ENCODE results near the gene CACNG3.
"Not testable (repeated sequence)": the region's sequence is repeated elsewhere in the genome, so short reads cannot be mapped to it uniquely, and the experiment has no call there.

Gene CACNG3

DNA sequence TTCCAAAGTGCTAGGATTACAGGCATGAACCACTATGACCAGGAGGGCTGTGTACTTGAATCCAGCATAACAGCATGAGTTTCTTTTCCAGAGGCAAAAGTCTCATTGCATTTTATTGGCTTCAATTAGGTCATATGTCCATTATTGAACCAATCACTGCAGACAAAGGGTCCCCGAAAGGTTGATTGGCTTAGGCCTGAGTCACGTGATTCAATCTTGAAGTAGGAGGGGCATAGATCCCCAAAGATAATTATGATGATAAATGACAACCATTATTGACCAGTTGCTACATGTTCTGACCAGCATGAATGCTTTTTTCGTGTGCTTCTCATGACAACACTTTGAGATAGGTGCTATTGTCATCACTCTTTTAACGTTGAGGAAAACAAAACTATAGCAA, 25.3 kb downstream of the CACNG3 start:
- DNase-seq = no peak

DNA sequence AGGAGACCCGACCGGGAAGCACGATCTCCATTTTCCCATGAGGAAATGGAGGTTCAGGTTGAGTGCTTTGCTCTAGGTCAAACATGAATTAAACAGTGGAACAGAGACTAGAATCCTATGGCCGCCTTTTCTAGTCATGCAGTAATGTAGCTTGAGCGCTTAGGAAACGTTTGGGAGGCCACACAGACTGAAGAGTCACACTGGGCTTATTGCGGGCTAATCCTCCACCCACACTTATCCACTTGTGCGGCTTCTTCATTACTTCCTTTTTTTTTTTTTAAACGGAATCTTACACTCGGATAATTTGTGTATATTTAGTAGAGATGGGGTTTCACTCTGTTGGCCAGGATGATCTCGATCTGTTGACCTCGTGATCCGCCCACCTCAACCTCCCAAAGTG, 26.0 kb downstream of the CACNG3 start:
- DNase-seq = no peak

DNA sequence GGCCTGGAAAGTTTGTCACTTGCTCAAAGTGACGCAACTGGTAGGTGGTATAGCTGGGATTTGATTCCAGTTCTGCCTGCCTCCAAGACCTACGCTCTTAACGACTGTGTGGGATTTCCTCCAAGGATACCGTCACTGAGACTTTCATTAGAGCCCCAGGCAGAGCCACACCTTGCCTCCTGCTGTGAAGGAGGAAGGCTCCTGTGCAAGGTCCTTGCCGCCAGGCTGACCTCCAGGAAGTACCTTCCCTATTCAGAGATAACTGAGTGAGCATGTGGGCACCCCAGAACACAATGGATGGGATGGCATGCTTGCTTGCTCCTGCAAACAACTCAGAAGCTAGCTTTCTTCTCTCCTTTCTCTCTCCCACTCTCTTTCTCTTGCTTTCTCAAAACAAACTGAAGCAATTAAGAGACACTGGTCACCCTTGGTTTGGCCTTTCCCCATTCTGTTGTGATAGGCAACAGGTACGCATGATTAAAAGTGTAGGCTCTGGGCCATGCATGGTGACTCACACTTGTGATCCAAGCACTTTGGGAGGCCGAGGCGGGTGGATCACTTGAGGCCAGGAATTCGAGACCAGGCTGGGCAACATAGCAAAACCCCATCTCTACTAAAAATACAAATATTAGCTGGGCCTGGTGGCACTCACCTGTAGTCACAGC, 30.7 kb downstream of the CACNG3 start:
- DNase-seq = no peak

DNA sequence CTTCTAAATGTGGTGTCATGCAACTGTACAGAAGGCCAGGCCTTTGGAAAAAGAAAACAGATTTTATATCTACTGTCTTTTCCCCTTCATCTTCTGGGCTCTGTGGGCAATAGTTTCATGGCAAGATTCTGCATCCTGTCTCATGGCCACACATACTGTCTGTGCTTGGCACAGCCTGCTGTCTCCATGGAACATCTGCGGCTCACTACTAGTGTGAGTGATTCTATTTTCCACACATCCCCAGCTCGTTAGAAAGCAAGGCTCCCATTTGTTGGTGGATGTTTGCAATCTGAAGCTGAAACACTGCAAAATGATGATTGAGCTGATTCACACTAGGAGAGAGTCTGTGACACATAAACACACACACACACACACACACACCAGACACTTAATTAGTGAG, 32.4 kb downstream of the CACNG3 start:
- no peak for DNase-seq

DNA sequence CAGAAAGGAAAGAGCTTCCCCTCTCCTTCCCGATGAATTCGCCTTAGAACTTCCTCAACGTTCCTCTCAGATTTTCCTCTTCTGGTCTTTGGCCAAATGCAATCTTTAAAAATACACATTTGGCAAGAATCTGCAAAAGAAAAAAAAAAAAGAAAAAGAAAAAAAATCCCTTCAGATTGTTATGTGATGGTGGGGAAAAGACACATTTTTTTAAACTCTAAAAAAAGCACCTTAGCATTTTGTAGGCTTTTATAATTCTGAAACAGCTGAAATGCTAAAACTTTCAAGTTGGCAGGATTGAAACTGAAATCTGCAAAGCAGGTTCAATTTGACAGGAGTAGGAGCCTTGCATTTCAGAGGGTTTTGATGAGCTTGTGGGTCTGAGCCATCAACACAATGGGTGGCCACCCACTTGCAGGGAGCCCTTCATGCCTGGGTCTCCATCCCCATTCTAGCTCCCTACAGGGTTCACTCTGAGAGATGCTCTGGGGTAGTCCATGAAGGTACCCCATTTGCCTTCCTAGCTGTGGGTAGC, 33.1 kb downstream of the CACNG3 start:
- DNase-seq = no peak

DNA sequence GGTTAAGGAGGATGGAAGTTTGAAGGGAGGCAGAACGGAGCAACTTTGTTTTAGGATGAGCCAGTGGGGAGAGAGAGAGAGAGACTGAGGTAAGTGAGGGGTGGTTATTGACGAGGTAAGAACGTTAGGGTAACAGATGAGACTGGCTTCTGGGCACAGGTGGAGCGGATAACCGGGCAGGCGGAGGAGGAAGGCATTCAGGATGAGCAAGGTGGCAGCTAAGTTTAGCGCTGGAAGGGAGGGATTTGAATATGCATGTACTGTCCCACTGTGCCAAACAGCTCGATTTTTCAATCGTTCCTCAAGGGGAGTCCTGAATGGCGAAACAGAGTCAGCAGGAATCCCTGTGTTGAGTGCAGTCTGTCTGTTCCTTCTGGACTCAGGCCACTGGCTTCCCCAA, 35.8 kb downstream of the CACNG3 start:
- no peak for DNase-seq

DNA sequence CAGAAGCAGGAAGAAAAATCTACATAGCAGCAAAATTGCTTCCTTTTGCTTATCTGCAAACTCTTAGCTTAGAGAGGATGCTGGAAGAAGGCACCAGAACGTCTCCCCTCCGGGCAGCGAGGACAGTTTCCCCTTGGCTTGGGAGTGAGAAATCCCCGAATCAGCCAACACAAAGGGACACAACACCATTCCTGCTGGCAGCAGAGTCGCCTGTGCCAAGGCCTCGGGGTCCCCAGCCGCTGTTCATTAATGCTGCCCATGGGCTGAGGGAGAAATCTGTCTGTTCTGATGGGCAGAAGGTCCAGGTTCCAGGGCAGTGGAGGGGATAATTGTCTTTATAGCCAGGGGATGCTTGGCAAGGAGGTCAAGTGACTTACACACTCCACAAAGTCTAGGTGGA, 38.0 kb downstream of the CACNG3 start:
- DNase-seq = no peak

DNA sequence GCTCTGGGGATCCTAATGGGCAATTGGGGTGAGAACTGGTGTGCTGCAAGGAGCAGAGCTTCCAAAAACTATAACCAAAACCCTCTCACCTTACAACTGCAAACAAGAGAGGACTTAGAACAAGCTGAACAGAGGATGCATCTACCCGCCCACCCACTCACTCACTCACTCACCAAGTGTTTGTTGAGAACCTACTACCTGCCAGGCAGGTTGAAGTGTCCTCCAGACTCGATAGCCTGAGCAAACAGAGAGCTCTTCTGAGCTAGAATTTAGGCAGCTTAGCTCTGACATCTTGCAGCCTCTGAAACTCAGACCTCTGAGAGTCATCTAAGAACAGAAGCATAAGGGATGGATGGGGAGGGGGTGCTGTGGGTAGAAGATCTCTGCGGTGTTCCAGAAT, 41.2 kb downstream of the CACNG3 start:
- peak; percentile 6 for DNase-seq

DNA sequence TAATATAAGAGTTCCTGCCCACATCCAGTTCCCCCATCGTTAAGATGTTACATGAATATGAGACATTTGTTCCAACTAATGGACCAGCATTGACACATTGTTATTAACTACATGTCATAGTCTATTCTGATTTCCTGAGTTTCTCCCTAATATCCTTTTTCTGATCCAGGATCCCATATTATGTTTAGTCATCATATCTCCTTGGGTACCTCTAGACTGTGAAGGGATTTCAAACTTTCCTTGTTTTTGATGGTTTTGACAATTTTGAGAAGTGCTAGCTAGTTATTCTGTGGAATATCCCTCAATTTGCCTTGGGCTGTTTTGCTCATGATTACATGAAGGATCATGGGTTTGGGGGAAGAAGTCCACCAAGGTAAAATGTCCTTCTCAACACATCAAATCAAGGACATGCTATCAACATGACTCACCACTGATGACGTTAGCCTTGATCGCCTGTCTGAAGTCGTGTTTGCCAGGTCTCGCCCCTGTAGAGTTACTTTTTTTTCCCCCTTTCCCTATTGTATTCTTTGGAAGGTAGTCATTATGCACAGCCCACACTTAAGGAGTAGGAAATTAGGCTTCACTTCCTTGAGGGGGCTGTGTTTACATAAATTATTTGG, 42.5 kb downstream of the CACNG3 start:
- no peak for DNase-seq

DNA sequence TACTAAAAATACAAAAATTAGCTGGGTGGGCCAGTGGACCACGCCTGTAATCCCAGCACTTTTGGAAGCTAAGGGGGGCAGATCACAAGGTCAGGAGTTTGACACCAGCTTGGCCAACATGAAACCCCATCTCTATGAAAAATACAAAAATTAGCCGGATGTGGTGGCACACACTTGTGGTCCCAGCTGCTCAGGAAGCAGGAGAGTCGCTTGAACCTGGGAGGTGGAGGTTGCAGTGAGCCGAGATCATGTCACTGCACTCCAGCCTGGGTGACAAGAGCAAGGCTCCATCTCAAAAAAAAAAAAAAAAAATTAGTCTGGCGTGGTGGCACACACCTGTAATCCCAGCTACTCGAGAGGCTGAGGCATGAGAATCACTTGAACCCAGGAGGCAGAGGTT, 44.6 kb downstream of the CACNG3 start:
- DNase-seq = not testable (repeated sequence)

DNA sequence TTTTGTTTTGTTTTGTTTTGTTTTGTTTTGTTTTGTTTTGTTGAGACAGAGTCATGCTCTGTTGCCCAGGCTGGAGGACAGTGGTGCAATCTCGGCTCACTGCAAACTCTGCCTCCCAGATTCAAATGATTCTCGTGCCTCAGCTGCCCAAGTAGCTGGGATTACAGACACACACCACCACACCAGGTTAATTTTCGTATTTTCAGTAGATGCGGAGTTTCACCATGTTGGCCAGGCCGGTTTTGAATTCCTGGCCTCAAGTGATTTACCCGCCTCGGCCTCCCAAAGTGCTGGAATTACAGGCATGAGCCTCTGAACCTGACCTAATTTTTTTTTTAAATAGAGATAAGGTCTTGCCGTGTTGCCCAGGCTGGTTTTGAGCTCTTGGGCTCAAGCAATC, 46.5 kb downstream of the CACNG3 start:
- DNase-seq = no peak

DNA sequence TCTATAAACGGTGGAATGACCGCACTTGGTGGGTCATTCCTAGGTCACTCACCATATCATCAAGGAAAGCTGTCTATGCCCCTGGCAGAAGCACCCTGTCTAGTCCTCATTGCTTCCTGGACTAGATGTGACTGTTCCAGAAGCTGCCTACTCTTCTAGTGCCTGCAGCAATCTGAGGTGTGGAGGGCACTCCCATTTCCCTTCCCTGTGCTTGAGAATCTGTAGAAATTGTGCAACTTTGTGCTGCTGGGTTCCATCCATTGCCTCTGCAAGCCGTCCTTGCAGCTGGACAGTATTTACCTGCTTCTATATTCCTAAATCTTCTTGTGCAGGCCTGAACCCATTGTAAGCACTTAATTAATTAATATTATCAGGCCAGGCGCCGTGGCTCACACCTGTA, 52.1 kb downstream of the CACNG3 start:
- DNase-seq = no peak

DNA sequence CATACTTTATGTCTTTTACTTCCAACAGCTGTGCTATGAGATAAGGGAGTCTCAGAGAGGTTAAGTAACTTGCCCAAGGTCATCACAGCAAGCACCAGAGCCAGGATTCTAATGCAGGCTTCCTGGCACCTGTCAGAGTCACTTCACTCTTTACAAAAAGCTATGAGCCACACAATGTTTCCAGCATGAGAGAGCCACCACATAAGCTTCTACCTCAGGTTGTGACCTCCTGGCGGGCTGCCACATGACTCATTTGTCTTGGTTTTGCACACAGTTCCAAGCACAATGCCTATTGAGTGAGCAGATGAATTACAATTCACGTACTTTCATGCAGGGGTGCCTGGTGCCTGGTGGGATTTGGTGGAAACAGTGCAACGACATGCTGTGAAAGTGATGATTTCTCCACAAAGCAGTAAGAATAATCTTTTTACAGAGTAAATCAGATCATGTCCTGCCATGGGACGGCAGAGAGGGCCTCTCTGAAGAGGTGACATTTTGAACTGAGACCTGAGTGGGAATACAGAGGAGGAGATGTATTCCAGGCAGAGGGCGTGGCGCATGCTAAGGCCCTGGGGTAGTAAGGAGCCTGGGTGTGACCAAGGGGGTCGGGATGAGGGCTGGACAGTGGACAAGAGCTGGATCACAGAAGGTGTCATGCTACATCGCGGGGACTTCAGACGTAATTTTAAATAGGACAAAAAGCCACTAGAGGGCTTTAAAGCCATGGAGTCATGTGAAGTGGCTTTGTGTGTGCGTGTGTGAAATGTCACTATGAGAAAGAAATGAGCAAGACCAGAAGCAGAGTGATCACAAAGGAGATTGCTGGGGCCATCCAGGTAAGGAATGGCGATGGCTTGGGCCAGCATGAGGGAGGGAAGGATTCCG, 53.4 kb downstream of the CACNG3 start:
- DNase-seq = no peak

DNA sequence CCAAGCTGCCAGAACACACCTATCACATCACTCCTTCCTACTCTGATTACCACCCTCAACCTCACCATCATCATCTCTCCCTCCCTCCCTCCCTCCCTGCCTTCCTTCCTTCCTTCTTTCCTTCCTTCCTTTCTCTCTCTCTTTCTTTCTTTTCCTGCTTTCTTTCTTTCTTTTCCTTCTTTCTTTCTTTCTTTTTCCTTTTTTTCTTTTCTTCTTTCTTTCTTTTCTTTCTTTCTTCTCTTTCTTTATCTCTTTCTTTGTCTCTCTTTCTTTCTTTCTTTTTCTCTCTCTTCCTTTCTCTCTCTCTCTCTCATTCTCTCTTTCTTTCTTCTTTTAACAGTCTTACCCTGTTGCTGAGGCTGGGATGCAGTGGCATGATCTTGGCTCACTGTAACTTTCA, 59.2 kb downstream of the CACNG3 start:
- DNase-seq = no peak

DNA sequence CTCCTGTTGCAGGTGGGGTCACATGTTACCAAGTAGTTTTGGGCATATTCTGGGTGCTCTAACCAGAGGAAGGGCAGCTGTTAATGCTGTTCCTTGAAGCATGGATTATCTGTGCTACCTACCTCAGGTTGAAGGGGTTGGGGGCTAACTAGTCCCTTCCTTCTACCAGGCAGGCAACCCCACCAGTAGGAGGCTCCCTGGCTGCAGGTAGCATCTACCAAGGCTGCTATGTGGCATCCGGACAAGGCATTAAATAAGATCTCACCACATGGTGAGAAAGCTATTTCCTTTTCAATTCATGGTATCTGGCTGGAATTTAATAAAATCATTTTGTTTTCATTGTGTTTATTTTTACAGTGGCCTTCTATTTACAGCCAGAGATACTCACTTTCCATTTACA, 62.5 kb downstream of the CACNG3 start:
- DNase-seq = no peak

DNA sequence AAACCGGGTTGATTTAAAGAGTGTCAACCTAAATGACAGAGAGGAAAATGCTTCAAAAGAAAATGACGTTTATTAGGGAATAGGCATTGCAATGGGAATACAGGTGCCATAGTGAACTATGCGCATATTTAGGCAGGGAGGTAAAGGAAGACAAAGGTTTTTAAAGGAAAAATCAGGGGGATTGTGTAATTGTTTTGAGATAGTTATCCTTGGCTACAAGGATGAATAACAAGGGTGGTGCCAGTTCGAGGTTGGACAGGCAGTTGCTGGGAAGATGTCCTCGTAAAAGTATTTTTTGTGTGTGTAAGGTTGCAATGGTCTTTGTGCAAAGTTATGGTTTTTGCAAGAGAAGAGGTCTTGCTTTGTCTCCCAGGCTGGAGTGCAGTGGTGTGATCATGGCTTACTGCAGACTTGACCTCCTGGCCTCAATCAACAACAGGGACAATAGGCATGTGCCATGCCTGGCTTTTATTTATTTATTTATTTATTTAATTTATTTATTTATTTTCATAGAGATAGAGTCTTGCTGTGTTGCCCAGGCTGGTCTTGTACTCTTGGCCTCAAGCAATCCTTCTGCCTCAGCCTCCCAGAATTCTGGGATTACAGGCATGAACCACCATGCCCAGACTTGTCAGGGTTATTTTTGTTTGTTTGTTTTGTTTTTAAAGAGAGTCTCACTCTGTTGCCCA, 63.1 kb downstream of the CACNG3 start:
- DNase-seq = no peak

DNA sequence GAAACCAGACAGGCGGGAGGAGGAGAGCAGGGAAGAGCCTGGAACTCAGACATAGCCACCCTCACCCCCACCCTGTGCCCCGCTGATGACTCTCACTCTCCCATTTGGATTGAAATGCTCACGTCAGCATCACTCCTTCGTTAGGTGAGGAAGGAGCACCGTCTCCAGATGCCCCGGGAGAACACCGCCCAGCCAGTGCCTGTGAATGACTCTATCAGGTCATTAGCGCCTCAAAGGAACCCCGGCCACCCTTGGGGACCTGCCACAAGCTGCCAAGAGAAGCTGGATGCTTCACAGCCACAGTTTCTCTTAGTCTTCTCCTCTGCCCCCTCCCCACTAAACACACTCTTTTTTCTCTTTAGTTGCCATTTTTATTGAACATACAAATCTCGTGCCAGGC, 66.0 kb downstream of the CACNG3 start:
- DNase-seq = no peak

DNA sequence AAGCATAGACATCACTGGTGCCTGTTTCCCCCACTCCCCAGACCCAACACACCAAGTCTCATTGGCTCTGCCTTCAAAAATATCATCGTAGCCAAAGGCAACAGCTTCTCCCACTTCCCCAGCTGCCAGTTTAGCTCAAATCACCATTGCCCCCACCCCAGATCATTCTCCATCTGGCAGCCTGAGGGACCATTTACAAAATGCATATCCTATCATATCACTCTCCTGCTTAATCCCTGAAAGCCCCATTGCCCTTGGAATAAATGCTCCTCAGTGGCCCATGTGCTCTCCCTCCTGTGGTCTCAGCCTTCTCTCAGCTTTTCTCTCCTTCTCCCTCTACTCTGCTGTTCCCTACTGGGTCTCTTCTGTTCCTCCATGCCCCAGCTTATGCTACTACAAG, 68.3 kb downstream of the CACNG3 start:
- no peak for DNase-seq

DNA sequence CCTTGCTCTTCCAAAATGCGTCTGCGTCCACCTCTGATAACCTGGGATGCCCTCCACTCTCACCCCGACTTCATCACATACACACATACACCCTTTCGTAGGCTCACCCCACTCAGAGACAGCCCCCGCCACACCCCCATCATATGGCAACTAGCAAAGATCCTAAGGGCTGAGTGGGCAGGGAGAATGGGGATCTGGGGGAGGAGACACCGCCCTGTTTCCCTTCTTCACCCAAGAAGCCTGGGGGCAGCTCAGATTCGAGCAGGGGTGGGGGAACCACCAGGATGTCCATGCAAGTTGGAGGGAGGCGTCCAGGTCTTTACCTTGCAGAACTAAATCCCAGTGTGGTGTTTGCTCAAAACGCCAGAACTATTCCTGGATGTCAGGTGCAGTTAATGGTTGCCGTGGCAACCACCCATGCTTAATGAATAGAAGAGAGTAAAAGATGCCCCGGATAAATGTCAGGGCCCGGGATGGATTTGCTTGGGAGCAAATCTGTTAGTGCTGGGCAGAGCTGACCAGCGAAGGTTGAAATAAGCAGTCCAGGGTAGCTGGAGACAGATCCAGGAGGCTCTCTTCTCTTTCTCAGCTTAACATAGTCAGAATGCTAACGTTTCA, 72.8 kb downstream of the CACNG3 start:
- DNase-seq = no peak

DNA sequence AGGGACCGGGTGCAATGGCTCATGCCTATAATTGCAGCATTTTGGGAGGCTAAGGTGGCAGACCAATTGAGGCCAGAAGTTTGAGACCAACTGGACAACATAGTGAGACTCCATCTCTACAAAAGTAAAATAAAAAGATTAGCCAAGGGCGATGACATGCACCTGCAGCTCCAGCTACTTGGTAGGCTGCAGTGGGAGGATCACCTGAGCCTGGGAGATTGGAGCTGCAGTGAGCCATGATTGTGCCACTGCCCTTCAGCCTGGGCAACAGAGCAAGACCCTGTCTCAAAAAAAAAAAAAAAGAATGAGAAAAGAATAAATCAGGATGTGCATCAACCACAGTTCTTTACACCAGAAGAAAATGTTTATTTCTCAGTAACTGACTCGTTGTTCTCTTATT, 76.0 kb downstream of the CACNG3 start:
- no peak for DNase-seq

DNA sequence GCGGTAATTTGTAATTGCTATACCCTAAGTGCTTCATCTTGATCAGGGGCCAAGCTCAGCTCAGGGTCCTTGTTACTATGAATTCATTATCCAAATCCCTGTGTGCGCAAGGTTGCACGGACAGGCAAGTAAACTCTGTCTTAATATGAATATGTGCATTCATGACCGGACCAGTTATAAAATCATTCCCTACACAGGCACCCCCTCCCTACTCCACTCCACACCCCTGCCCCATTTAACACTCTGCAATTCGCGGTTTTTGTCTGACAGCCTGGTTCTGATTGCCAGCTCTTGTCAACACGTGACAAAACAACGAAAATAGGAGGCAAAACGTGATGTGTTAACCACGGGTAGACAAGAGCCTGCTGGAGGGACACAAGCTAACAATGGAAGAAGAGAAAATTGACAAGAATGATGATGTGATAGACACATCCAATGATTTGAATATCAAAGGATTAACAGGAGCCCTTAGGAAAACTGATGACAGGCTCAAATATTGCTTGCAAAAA, 76.5 kb downstream of the CACNG3 start:
- DNase-seq = no peak

DNA sequence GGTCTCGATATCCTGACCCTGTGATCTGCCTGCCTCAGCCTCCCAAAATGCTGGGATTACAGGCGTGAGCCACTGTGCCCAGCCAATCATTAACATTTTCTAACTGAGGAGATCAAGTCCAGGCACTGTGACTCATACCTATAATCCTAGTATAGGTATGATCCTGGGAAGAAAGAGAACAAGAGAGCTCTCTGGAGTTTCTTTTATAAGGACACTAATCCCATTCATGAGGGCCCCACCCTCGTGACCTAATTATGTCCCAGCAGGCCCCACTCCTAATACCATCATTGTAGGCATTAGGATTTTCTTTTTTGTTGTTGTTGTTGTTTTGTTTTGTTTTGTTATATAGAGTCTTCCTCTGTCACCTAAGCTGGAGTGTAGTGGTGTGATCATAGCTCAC, 80.4 kb downstream of the CACNG3 start:
- DNase-seq = no peak

DNA sequence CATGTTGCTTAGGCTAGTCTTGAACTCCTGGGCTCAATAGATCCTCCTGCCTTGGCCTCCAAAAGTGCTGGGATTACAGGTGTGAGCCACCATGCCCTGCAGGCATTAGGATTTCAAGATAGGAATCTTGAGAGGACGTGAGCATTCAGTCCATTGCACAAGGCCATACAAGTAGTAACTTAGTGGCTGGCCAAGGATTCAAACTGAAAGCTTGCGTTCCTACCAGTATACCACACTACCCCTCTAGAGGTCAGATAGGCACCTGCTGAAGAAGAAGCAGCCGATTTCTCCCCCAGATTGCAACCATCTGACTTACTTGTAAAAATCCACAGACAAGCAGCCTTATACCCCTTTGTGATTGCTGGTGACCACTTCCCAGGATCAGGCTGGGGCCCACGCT, 80.9 kb downstream of the CACNG3 start:
- DNase-seq = no peak
